HCT116 (cell line): ENCODE results near the gene CCDC88C. TPM values are rescaled to one million over a fixed set of nuclear protein-coding genes. Genes with fewer than 3 reads are reported as not detected.

Source experiments
- ATAC-seq: fragments of 200-7000 bp; cut with Tn5 transposase; 2 replicates; pipeline ENCODE4 v1.9.1; 2020; ENCODE audit warnings: mild to moderate bottlenecking, moderate library complexity
- BruUV-seq: library from RNA; stranded (reverse); fragments of 400-500 nt; replicated peaks from 2 replicates; lab custom pipeline; 2021; lab: Mats Ljungman, UMichigan
- CTCF ChIA-PET: fragments of 300-600 bp; sonication (Branson Sonifier 250); formaldehyde crosslinking; loops from one replicate; lab custom pipeline; 2021; ENCODE audit warnings: antibody characterized with exemption; lab: Charles Lee
- POLR2A ChIA-PET: fragments of 300-600, 350-600 bp; sonication (Branson Sonifier 250); formaldehyde crosslinking; loops from one replicate; lab custom pipeline; 2021; ENCODE audit warnings: antibody characterized with exemption; lab: Charles Lee
- RAD21 ChIA-PET, 2 experiments: fragments of 300-600 bp; sonication (Branson Sonifier 250); formaldehyde crosslinking; loops; one replicate each; lab custom pipeline; 2023; ENCODE audit warnings: low total read pairs in 2 of 2; ENCODE audit not compliant: uncharacterized antibody in 2 of 2, unreplicated experiment in 2 of 2, low non-redundant PET in 1 of 2; lab: Charles Lee
- DNase-seq: peaks from one replicate; pipeline ENCODE4 v3.0.0-alpha.2; 2010; ENCODE audit warnings: low read depth, low spot score
- H2AFZ ChIP-seq: fragments of 200-600 bp; shearing (Covaris generic), sonication (generic); 2 replicates; pipeline ENCODE4 v1.6.1; 2017; ENCODE audit warnings: low read depth, mixed run types, mixed read lengths, antibody characterized with exemption, low read length; ENCODE audit not compliant: poor library complexity, severe bottlenecking
- H3K27ac ChIP-seq: 2 replicates; pipeline ENCODE4 v1.5.1; 2012; ENCODE audit warnings: low read depth, low read length
- H3K27me3 ChIP-seq: fragments of 200-600 bp; sonication (generic); 2 replicates; pipeline ENCODE4 v1.6.1; 2016; ENCODE audit warnings: mixed run types, low read length, mixed read lengths; ENCODE audit not compliant: insufficient read depth
- H3K36me3 ChIP-seq, 2 experiments: fragments of 200-500 bp in 1 of 2; fragments of 200-600 bp in 1 of 2; sonication (Bioruptor generic) in 1 of 2; sonication (generic) in 1 of 2; 2 replicates each; pipeline versions ENCODE4 v1.5.1 to v1.6.1; 2014 to 2016; ENCODE audit warnings: low read length in 2 of 2, inconsistent platforms in 1 of 2, mixed read lengths in 1 of 2, mixed run types in 1 of 2; ENCODE audit not compliant: insufficient read depth in 2 of 2, control insufficient read depth in 1 of 2
- H3K4me1 ChIP-seq, 2 experiments: fragments of 200-600 bp in 1 of 2; sonication (generic) in 1 of 2; 2 replicates each; pipeline versions ENCODE4 v1.5.1 to v1.6.1; 2012 to 2017; ENCODE audit warnings: low read length in 2 of 2, inconsistent platforms in 1 of 2, mild to moderate bottlenecking in 1 of 2, mixed read lengths in 1 of 2, mixed run types in 1 of 2, moderate library complexity in 1 of 2; ENCODE audit not compliant: insufficient read depth in 2 of 2, control insufficient read depth in 1 of 2
- H3K4me2 ChIP-seq: fragments of 200-600 bp; sonication (generic); 2 replicates; pipeline ENCODE4 v1.6.1; 2017; ENCODE audit warnings: mixed run types, low read length, mixed read lengths
- H3K4me3 ChIP-seq, 2 experiments: fragments of 200-600 bp in 1 of 2; sonication (generic) in 1 of 2; replicated peaks in 1 of 2; 2 replicates each; pipeline ENCODE4 v1.5.1; 2011 to 2016; ENCODE audit warnings: low read length in 2 of 2, control low read depth in 1 of 2, low read depth in 1 of 2, mild to moderate bottlenecking in 1 of 2, mixed read lengths in 1 of 2, mixed run types in 1 of 2
- H3K79me2 ChIP-seq: fragments of 200-600 bp; sonication (generic); 2 replicates; pipeline ENCODE4 v1.6.1; 2017; ENCODE audit warnings: mild to moderate bottlenecking, mixed run types, low read length, moderate library complexity, mixed read lengths; ENCODE audit not compliant: insufficient read depth
- H3K9ac ChIP-seq: fragments of 200-600 bp; sonication (generic); 2 replicates; pipeline ENCODE4 v1.6.1; 2016; ENCODE audit warnings: low read length, mixed read lengths
- H3K9me2 ChIP-seq: fragments of 200-600 bp; sonication (generic), shearing (Covaris generic); 2 replicates; pipeline ENCODE4 v1.6.1; 2017; ENCODE audit warnings: mixed run types, mild to moderate bottlenecking, moderate library complexity; ENCODE audit not compliant: insufficient read depth
- H3K9me3 ChIP-seq, 2 experiments: fragments of 200-500 bp in 1 of 2; fragments of 200-600 bp in 1 of 2; sonication (Bioruptor generic) in 1 of 2; sonication (generic) in 1 of 2; 2 replicates each; pipeline ENCODE4 v1.6.1; 2014 to 2017; ENCODE audit warnings: low read length in 2 of 2, mixed read lengths in 2 of 2, inconsistent platforms in 1 of 2, low read depth in 1 of 2, mild to moderate bottlenecking in 1 of 2, mixed run types in 1 of 2, moderate library complexity in 1 of 2; ENCODE audit not compliant: control insufficient read depth in 1 of 2, insufficient read depth in 1 of 2
- H4K20me1 ChIP-seq: fragments of 200-600 bp; sonication (generic), shearing (Covaris generic); 2 replicates; pipeline ENCODE4 v1.6.1; 2017; ENCODE audit warnings: mixed run types, mild to moderate bottlenecking, moderate library complexity; ENCODE audit not compliant: insufficient read depth
- CBX3 ChIP-seq: IDR thresholded peaks from 2 replicates; pipeline ENCODE4 v1.6.1; 2012; ENCODE audit warnings: low read depth
- CEBPB ChIP-seq: IDR thresholded peaks from 2 replicates; pipeline ENCODE4 v1.6.1; 2012; ENCODE audit warnings: low read depth
- EGR1 ChIP-seq: IDR thresholded peaks from 2 replicates; pipeline ENCODE4 v1.6.1; 2012; ENCODE audit warnings: low read depth
- ELF1 ChIP-seq: IDR thresholded peaks from 2 replicates; pipeline ENCODE4 v1.6.1; 2012; ENCODE audit warnings: low read depth, borderline replicate concordance
- EZH2 ChIP-seq: fragments of 200-600 bp; sonication (generic); IDR thresholded peaks from 2 replicates; pipeline ENCODE4 v1.6.1; 2017; ENCODE audit warnings: antibody characterized with exemption, mixed run types
- EZH2phosphoT487 ChIP-seq: fragments of 200-600 bp; IDR thresholded peaks from 2 replicates; pipeline ENCODE4 v1.6.1; 2018; ENCODE audit warnings: antibody characterized with exemption, borderline replicate concordance
- FOSL1 ChIP-seq: IDR thresholded peaks from 2 replicates; pipeline ENCODE4 v1.6.1; 2012; ENCODE audit warnings: low read depth
- JUND ChIP-seq: IDR thresholded peaks from 2 replicates; pipeline ENCODE4 v1.6.1; 2012
- POLR2A ChIP-seq: IDR thresholded peaks from 2 replicates; pipeline ENCODE4 v1.7.0; 2011; ENCODE audit warnings: borderline replicate concordance; ENCODE audit not compliant: insufficient read depth, insufficient read length; ENCODE audit errors: extremely low read depth
- RAD21 ChIP-seq: IDR thresholded peaks from 2 replicates; pipeline ENCODE4 v1.6.1; 2012; ENCODE audit warnings: low read depth, mild to moderate bottlenecking
- SIN3A ChIP-seq: IDR thresholded peaks from 2 replicates; pipeline ENCODE4 v1.6.1; 2012; ENCODE audit warnings: low read depth
- SP1 ChIP-seq: IDR thresholded peaks from 2 replicates; pipeline ENCODE4 v1.6.1; 2012; ENCODE audit warnings: low read depth
- SRF ChIP-seq: IDR thresholded peaks from 2 replicates; pipeline ENCODE4 v1.6.1; 2012; ENCODE audit warnings: low read depth
- TCF7L2 ChIP-seq: IDR thresholded peaks from 2 replicates; pipeline ENCODE4 v1.7.0; 2011; ENCODE audit warnings: borderline replicate concordance, inconsistent platforms; ENCODE audit not compliant: insufficient read depth, insufficient read length; ENCODE audit errors: extremely low read depth
- ZNF274 ChIP-seq: fragments of 200-500 bp; sonication (Bioruptor generic); IDR thresholded peaks from 2 replicates; pipeline ENCODE4 v1.6.1; 2014; ENCODE audit warnings: mild to moderate bottlenecking, low read depth, low read length, inconsistent platforms
- intact Hi-C: fragments of 100-400 bp; cut with micrococcal nuclease; formaldehyde crosslinking; loops from 2 replicates; pipeline ENCODE4 v1.10.0; 2022
- total RNA-seq: library from RNA; stranded (reverse); gene quantifications from one replicate; pipeline ENCODE4 v1.2.1, GENCODE V29; 2021; ENCODE audit not compliant: unreplicated experiment
- TF ChIP-seq, protein P1 (sequence below): IDR thresholded peaks from 2 replicates; pipeline ENCODE4 v1.6.1; 2012
- TF ChIP-seq, protein P2 (sequence below): IDR thresholded peaks from 2 replicates; pipeline ENCODE4 v1.6.1; 2012
- TF ChIP-seq, protein P3 (sequence below), 3 experiments: fragments of 200-600 bp in 1 of 3; sonication (generic) in 1 of 3; IDR thresholded peaks in 2 of 3; conservative IDR thresholded peaks in 1 of 3; 2 replicates each; pipeline ENCODE4 v1.5.1; 2012 to 2017; ENCODE audit warnings: low read depth in 2 of 3, low read length in 2 of 3, antibody characterized with exemption in 1 of 3, borderline replicate concordance in 1 of 3, control low read depth in 1 of 3, mild to moderate bottlenecking in 1 of 3, mixed read lengths in 1 of 3, mixed run types in 1 of 3, moderate library complexity in 1 of 3; ENCODE audit not compliant: insufficient read depth in 1 of 3

CCDC88C gene
- total RNA-seq, 1 experiment from 2014 or later = 20.8 TPM

GRCh38 chr14:91274796-91275195 lies 142.8 kb downstream of the CCDC88C start:
- Histone ChIP-seq H3K36me3 (peaks cover 0 to 3% of the 10 kb centered on the region in 2 experiments; a peak in 1 of 4 replicates), H2AFZ (no peak overlapping the region), H3K27me3 (no peaks in the 10 kb centered on the region), H3K79me2 (no peaks in the 10 kb centered on the region), H3K9me3 (no peaks in the 10 kb centered on the region), H3K4me1 (no peaks in the 10 kb centered on the region), H3K9me2 (no peaks in the 10 kb centered on the region), H4K20me1 (no peaks in the 10 kb centered on the region), H3K27ac (no peak overlapping the region), H3K9ac (no peak overlapping the region), H3K4me2 (no peak overlapping the region), H3K4me3 (no peak overlapping the region)
- BruUV-seq = no TSS peak
- ChIA-PET RAD21 (no interaction called here), CTCF (no interaction called here), POLR2A (no interaction called here)
- intact Hi-C loops = no loop called here
- ATAC-seq = no peak
- TF ChIP-seq SP1 (no peak), RAD21 (no peak), EGR1 (no peak)
- TF ChIP-seq, protein P1, sequence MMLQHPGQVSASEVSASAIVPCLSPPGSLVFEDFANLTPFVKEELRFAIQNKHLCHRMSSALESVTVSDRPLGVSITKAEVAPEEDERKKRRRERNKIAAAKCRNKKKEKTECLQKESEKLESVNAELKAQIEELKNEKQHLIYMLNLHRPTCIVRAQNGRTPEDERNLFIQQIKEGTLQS = no peak
- DNase-seq = no peak

DNA sequence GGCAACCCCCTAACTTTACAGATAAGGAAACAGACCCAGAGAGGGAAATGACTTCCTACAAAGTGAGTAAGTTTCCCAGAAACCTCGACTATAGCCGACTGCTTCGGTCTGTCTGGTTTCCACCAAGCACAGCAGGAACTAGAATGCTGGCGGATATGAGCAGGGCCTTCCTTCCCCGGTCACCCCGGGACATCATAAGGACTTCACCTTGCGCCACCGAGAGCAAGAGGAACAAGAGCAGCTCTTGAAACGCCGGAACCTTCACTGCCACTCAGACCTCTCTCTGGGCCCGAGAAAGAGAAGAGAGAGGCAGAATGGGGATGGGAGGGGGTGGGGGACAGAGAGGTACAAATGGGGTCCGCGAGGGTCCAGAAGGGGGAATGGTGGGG lies 143.7 kb downstream of the CCDC88C start:
- Histone ChIP-seq H3K27me3 (no peaks in the 10 kb centered on the region), H3K79me2 (no peaks in the 10 kb centered on the region), H3K27ac (no peak overlapping the region), H3K9me3 (no peaks in the 10 kb centered on the region), H3K4me1 (no peaks in the 10 kb centered on the region), H3K4me3 (no peak overlapping the region), H3K9me2 (no peaks in the 10 kb centered on the region), H4K20me1 (no peaks in the 10 kb centered on the region), H2AFZ (no peak overlapping the region), H3K36me3 (0 out of 4 replicates have a peak, but pooled peaks cover 0 to 3% of the 10 kb centered on the region in 2 experiments), H3K9ac (no peak overlapping the region), H3K4me2 (no peak overlapping the region)
- intact Hi-C loops = no loop called here
- ATAC-seq (no peak), DNase-seq (no peak)
- CTCF ChIA-PET = no interaction called here
- TF ChIP-seq SRF (no peak), SP1 (no peak), SIN3A (no peak), TCF7L2 (no peak), JUND (no peak), FOSL1 (no peak), CEBPB (no peak), EZH2 (no peak), ZNF274 (no peak), ELF1 (no peak), EZH2phosphoT487 (no peak), RAD21 (no peak), CBX3 (no peak), POLR2A (no peak)
- TF ChIP-seq, protein P1 = no peak
- TF ChIP-seq, protein P2, sequence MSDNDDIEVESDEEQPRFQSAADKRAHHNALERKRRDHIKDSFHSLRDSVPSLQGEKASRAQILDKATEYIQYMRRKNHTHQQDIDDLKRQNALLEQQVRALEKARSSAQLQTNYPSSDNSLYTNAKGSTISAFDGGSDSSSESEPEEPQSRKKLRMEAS = no peak
- TF ChIP-seq, protein P3, sequence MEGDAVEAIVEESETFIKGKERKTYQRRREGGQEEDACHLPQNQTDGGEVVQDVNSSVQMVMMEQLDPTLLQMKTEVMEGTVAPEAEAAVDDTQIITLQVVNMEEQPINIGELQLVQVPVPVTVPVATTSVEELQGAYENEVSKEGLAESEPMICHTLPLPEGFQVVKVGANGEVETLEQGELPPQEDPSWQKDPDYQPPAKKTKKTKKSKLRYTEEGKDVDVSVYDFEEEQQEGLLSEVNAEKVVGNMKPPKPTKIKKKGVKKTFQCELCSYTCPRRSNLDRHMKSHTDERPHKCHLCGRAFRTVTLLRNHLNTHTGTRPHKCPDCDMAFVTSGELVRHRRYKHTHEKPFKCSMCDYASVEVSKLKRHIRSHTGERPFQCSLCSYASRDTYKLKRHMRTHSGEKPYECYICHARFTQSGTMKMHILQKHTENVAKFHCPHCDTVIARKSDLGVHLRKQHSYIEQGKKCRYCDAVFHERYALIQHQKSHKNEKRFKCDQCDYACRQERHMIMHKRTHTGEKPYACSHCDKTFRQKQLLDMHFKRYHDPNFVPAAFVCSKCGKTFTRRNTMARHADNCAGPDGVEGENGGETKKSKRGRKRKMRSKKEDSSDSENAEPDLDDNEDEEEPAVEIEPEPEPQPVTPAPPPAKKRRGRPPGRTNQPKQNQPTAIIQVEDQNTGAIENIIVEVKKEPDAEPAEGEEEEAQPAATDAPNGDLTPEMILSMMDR (IDR thresholded peaks at IDR 0.05 in 2 of 3, conservative IDR thresholded peaks at IDR 0.05 in 1 of 3; ENCODE audit: borderline replicate concordance in 1 of 3, insufficient read depth in 1 of 3, low read depth in 2 of 3, low read length in 2 of 3) = no peak
- no TSS peak for BruUV-seq
- RAD21 ChIA-PET = no interaction called here
- POLR2A ChIA-PET = no interaction called here
